Stimulated activated CD8-positive, alpha-beta memory T cell treated with anti-CD3 and anti-CD28 coated beads, Interleukin-12 subunit alpha, Interleukin-12 subunit beta, amount 100 ng/mL, for 24 hours (primary cell): ENCODE results near the gene NEU3.

Experiments used
- DNase-seq: peaks from one replicate; pipeline ENCODE4 v3.0.0-alpha.2; 2020; ENCODE audit errors: extremely low read depth

NEU3 gene

DNA sequence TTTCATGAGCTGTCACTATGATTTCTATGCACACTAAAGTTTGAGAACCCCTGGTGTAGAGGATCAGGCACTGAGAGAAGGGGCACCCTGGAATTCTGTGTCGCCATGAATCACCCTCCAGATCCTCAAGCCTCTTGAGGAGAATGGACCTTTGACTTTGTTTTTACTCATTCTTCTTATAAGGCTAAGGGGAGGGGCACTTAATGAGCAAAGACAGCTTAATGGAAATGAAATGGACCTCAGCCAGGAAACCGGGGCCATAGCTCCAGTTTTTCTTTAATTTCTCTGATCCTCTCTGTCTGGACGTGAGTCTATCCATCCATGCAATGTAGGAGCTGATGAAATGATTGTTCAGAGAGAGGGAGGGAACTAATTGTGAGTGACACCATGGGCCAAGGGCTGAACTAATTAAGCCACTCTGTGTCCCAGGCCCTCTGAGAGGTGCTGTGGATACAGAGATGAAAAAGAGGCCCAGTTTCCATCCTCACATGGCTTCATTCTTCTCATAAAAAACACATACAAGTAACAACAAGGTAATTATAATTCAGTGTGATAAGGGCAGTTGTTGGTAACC is 75.1 kb downstream of the NEU3 start:
- DNase-seq, result no peak

DNA sequence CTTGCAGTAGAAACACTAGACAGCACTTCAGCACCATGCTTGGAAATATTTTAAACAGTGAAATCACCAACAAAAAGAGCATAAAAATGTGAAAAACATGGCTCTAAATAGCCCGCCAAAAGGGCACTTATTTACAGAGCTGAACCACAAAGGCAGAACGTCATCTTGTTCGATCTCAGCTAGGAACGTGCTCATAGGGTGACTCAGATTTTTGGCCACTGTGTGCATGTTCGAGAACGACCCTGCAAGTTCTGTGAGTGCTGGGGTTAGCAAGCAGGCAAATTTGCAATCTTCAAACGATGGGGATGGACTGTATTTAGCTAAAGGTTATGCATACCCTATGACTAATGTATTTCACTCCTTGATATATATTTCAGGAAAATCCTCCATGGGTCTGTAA is 77.3 kb downstream of the NEU3 start:
- no peak for DNase-seq
